Omental fat pad (tissue), 4 donors: ENCODE measurements around the gene ADCY2. TPM values are rescaled to one million over a fixed set of nuclear protein-coding genes. Genes with fewer than 3 reads are reported as not detected.
A peak's percentile ranks its signal among the peaks of the same experiment; 100 is the strongest.

Source experiments
- ATAC-seq: fragments of 150-250 bp; one replicate; pipeline ENCODE4 v1.9.1; 2016; ENCODE audit warnings: mild to moderate bottlenecking, moderate library complexity; ENCODE audit not compliant: low FRiP score
- DNase-seq: peaks from one replicate; pipeline ENCODE4 v3.0.0-alpha.2; 2019; ENCODE audit warnings: low spot score
- total RNA-seq, 4 donors: library from RNA; depleted of rRNA; stranded (reverse); fragments of >200 nt; gene quantifications; one replicate each; pipeline ENCODE4 v1.1.0, GENCODE V29; 2016
- TF ChIP-seq, protein P1 (sequence below), 3 donors: fragments of 450-650 bp; IDR thresholded peaks; one replicate each; pipeline ENCODE4 v1.5.1; 2016 to 2017; ENCODE audit warnings: antibody characterized with exemption in 3 of 3, mild to moderate bottlenecking in 3 of 3, moderate library complexity in 2 of 3

Gene ADCY2
- total RNA-seq, 4 donors from 2014 or later, result 1.1 to 2.4 (median 1.7) TPM

DNA sequence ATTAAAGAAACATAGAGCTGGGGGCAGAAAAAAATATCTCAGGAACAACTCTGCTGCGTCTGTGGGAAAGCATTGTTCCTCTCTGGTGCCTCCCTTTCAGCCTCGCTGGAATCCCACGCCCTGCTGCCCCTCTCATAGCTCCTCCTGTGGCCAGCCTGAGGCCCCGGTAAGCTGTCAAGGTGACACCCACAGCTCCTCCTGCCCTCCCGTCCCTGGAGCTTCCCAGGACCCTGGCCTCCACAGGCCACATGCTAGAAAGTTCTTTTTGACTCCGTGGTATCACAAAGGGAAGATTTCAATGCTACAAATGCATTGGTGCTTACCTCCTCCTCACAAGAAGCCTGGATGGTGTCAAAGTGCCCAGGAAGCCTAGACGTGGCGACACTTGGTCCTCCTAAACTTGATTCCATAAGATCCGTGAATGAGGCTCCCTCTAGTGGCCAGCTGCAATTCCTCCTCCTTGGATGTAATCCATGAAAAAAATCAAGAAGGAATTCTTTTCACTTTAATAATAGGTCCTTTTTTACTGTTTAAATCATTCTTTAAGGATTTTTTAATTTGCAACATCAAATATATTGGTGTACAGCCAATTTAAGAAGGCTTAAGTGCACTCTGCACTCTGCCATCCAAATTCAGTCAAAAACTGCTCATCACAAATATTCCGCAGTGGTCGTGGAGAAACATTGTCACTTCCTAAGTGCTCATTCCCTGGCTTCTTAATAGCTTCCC is 350.1 kb downstream of the ADCY2 start:
- TF ChIP-seq, protein P1, sequence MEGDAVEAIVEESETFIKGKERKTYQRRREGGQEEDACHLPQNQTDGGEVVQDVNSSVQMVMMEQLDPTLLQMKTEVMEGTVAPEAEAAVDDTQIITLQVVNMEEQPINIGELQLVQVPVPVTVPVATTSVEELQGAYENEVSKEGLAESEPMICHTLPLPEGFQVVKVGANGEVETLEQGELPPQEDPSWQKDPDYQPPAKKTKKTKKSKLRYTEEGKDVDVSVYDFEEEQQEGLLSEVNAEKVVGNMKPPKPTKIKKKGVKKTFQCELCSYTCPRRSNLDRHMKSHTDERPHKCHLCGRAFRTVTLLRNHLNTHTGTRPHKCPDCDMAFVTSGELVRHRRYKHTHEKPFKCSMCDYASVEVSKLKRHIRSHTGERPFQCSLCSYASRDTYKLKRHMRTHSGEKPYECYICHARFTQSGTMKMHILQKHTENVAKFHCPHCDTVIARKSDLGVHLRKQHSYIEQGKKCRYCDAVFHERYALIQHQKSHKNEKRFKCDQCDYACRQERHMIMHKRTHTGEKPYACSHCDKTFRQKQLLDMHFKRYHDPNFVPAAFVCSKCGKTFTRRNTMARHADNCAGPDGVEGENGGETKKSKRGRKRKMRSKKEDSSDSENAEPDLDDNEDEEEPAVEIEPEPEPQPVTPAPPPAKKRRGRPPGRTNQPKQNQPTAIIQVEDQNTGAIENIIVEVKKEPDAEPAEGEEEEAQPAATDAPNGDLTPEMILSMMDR (IDR thresholded peaks at IDR 0.05), result no peak
- no peak for ATAC-seq
- peak; percentile 72 for DNase-seq

DNA sequence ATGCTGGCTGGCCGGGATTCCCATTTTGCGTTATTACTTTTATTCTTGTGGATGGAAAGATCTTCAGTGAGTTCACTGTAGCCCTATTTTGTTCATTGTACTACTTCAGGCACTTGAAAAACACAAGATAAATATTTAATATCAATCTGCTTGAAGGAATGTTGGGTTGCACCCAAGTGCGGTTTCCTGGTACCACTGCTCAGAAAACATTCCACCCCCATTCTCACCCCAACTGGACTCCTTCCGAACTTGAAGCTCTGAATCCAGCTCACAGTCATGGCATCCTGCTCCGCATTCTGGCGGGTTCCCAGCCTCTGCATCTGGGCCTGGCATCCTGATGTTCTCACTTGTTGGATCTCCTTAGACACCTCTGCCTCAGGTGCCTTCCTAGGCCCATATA is 351.8 kb downstream of the ADCY2 start:
- ATAC-seq (no peak), DNase-seq (no peak)
- TF ChIP-seq, protein P1 (IDR thresholded peaks at IDR 0.05), result no peak

DNA sequence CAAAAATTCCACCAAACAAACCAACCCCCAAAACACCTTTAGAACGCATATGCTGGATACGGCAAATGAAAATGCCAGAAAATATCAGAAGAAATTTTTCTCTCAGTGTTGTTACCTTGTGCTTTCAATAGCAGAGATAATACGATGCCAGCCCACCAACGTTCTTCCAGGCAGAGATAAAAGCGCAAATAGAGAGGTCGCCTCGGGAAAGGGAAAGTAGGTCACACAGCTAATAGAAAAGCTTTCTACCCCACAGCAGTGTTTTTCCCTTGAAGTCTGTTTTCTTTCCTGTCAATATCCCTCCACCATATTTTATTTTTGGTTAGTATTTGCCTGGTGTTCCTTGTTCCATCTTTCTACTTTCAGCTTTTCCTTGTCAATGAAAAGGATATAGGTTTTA is 353.7 kb downstream of the ADCY2 start:
- TF ChIP-seq, protein P1 (IDR thresholded peaks at IDR 0.05), result no peak
- no peak for ATAC-seq

DNA sequence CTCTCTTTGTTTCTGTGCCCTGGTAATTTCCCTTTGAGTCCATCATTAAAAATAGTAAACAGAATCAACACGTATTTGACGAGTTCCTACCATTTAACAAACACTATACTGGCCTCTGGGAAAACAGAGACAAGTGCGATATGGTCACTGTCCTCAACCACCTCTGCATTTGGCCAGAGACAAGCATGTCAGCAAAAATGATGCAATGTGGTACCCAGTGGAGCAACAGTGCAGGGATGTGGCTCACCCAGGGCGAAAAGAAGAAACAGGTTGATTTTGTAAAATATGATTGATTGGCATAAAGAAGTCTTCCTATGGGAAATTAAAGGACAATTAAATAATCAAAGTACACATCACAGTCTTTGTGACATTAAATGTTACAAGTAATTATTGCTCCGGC is 355.9 kb downstream of the ADCY2 start:
- DNase-seq, result no peak
- TF ChIP-seq, protein P1 (IDR thresholded peaks at IDR 0.05), result no peak
- no peak for ATAC-seq

More for the DNA sequence above, 353.7 kb downstream of the ADCY2 start:
- no peak for DNase-seq

DNA sequence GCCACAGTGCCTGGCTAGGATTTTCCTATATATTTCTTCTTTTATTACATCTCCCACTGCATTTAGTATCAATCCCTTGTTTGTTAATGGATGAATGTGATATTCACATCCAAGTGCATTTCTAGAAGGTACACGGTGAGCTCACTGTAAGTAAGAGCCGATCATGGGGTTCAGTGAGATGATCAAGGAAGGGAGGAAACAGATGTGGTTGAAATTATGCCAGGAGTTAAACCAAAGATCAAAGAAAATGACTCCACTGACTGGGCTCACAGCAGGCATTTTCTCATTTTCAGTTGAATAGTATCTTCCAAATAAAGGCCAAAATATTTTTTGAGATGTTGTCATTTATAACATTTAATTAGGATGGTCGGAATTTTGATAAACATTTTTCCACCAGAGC is 357.2 kb downstream of the ADCY2 start:
- DNase-seq, result no peak
- no peak for ATAC-seq
- TF ChIP-seq, protein P1 (IDR thresholded peaks at IDR 0.05), result no peak

DNA sequence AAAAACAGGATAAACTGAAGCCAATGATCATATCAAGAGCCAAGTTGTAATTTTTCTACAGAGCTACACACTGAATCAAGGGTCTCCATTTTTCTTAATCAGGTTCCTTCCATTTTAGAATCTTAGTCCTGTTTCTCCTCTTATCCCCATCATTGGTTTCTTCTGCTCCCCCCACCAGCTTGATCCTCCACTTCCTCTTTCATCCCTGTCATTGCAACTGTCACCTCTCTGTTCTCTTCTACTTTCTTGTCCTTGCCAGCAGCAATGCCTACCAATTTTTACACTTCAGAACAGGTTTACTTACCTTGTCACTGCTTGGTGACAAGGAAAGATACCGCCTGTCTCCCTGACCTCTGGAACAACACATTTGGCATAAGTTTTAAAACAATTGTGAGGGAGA is 357.7 kb downstream of the ADCY2 start:
- TF ChIP-seq, protein P1 (IDR thresholded peaks at IDR 0.05), result no peak
- ATAC-seq (no peak), DNase-seq (no peak)

DNA sequence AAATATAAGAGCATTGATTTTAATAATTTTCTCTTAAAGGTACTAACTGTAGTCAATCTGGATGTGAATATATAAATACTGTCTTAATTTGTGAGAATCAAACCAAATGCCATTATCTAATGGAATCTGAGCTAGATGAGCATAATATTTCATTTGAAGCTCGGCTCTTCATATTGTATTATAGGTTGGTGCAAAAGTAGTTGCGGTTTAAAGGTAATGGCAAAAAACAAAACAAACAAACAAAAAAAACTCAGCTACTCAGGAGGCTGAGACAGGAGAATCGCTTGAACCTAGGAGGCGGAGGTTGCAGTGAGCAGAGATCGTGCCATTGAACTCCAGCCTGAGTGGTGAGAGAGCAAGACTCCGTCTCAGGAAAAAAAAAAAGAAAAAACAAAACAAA is 358.6 kb downstream of the ADCY2 start:
- ATAC-seq (no peak), DNase-seq (no peak)
- TF ChIP-seq, protein P1 (IDR thresholded peaks at IDR 0.05), result no peak
